Measurements from ENCODE around the gene LACRT. TPM values are rescaled to one million over a fixed set of nuclear protein-coding genes. Genes with fewer than 3 reads are reported as not detected.

LACRT gene
- total and polyA plus RNA-seq, 4 donors, result not detected

GRCh38 chr12:54592316-54592715, 42.4 kb downstream of the LACRT start:
- Histone ChIP-seq H3K4me1 (ENCODE audit: control insufficient read depth in 4 of 4, insufficient read depth in 4 of 4, low read length in 3 of 4) (peaks cover 2 to 16% (median 8%) of the 10 kb centered on the region in 4 donors), H3K27ac (ENCODE audit: low read depth in 1 of 2, low read length in 2 of 2) (no peak overlapping the region), H3K27me3 (ENCODE audit: control insufficient read depth in 4 of 4, insufficient read depth in 4 of 4, low read length in 3 of 4) (no peaks in the 10 kb centered on the region), H3K4me3 (ENCODE audit: low read depth in 1 of 3, low read length in 3 of 3) (no peak overlapping the region), H3K9me3 (ENCODE audit: control insufficient read depth in 4 of 4, low read length in 3 of 4) (no peaks in the 10 kb centered on the region), H3K36me3 (ENCODE audit: control insufficient read depth in 4 of 4, insufficient read depth in 3 of 4, low read depth in 1 of 4, low read length in 3 of 4) (no peaks in the 10 kb centered on the region), H3K9ac (ENCODE audit: low read depth in 1 of 2, low read length in 2 of 2) (no peak overlapping the region)
- TF ChIP-seq, protein P1, sequence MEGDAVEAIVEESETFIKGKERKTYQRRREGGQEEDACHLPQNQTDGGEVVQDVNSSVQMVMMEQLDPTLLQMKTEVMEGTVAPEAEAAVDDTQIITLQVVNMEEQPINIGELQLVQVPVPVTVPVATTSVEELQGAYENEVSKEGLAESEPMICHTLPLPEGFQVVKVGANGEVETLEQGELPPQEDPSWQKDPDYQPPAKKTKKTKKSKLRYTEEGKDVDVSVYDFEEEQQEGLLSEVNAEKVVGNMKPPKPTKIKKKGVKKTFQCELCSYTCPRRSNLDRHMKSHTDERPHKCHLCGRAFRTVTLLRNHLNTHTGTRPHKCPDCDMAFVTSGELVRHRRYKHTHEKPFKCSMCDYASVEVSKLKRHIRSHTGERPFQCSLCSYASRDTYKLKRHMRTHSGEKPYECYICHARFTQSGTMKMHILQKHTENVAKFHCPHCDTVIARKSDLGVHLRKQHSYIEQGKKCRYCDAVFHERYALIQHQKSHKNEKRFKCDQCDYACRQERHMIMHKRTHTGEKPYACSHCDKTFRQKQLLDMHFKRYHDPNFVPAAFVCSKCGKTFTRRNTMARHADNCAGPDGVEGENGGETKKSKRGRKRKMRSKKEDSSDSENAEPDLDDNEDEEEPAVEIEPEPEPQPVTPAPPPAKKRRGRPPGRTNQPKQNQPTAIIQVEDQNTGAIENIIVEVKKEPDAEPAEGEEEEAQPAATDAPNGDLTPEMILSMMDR (IDR thresholded peaks at IDR 0.05; ENCODE audit: low read depth, low read length, missing input control), result no peak
- TF ChIP-seq TAF1 (conservative IDR thresholded peaks at IDR 0.05), result no peak
- TF ChIP-seq, protein P2, sequence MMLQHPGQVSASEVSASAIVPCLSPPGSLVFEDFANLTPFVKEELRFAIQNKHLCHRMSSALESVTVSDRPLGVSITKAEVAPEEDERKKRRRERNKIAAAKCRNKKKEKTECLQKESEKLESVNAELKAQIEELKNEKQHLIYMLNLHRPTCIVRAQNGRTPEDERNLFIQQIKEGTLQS (IDR thresholded peaks at IDR 0.05), result no peak
- TF ChIP-seq HNF4G (IDR thresholded peaks at IDR 0.05), result no peak
- no peak for TF ChIP-seq RAD21 (IDR thresholded peaks at IDR 0.05)
- no peak for TF ChIP-seq REST (IDR thresholded peaks at IDR 0.05)
- TF ChIP-seq, protein P3, sequence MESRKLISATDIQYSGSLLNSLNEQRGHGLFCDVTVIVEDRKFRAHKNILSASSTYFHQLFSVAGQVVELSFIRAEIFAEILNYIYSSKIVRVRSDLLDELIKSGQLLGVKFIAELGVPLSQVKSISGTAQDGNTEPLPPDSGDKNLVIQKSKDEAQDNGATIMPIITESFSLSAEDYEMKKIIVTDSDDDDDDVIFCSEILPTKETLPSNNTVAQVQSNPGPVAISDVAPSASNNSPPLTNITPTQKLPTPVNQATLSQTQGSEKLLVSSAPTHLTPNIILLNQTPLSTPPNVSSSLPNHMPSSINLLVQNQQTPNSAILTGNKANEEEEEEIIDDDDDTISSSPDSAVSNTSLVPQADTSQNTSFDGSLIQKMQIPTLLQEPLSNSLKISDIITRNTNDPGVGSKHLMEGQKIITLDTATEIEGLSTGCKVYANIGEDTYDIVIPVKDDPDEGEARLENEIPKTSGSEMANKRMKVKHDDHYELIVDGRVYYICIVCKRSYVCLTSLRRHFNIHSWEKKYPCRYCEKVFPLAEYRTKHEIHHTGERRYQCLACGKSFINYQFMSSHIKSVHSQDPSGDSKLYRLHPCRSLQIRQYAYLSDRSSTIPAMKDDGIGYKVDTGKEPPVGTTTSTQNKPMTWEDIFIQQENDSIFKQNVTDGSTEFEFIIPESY (IDR thresholded peaks at IDR 0.05), result no peak
- no peak for TF ChIP-seq SP1 (IDR thresholded peaks at IDR 0.05)
- TF ChIP-seq JUND (IDR thresholded peaks at IDR 0.05), result no peak
- no peak for TF ChIP-seq GABPA (IDR thresholded peaks at IDR 0.05 in 1 of 2, conservative IDR thresholded peaks at IDR 0.05 in 1 of 2)
- no peak for TF ChIP-seq RXRA (IDR thresholded peaks at IDR 0.05)
- no peak for DNase-seq (ENCODE audit: low spot score)
- 89% methylated on average over 2 of the region's 2 CpGs for WGBS

- Histone ChIP-seq H3K36me3 (ENCODE audit: control insufficient read depth in 4 of 4, insufficient read depth in 3 of 4, low read depth in 1 of 4, low read length in 3 of 4) (no peaks in the 10 kb centered on the region), H3K9ac (ENCODE audit: low read depth in 1 of 2, low read length in 2 of 2) (no peak overlapping the region), H3K27me3 (ENCODE audit: control insufficient read depth in 4 of 4, insufficient read depth in 4 of 4, low read length in 3 of 4) (no peaks in the 10 kb centered on the region), H3K27ac (ENCODE audit: low read depth in 1 of 2, low read length in 2 of 2) (no peak overlapping the region), H3K4me3 (ENCODE audit: low read depth in 1 of 3, low read length in 3 of 3) (no peak overlapping the region), H3K4me1 (ENCODE audit: control insufficient read depth in 4 of 4, insufficient read depth in 4 of 4, low read length in 3 of 4) (peaks cover 6 to 23% (median 16%) of the 10 kb centered on the region in 4 donors), H3K9me3 (ENCODE audit: control insufficient read depth in 4 of 4, low read length in 3 of 4) (no peaks in the 10 kb centered on the region)
- 73% methylated on average over 7 of the region's 7 CpGs for WGBS
- no peak for TF ChIP-seq FOXA2 (IDR thresholded peaks at IDR 0.05)
- TF ChIP-seq, protein P2 (IDR thresholded peaks at IDR 0.05), result no peak
- TF ChIP-seq, protein P1 (IDR thresholded peaks at IDR 0.05; ENCODE audit: low read depth, low read length, missing input control), result no peak
- TF ChIP-seq YY1 (IDR thresholded peaks at IDR 0.05), result no peak
- no peak for TF ChIP-seq FOXA1 (IDR thresholded peaks at IDR 0.05)
- TF ChIP-seq EGR1 (IDR thresholded peaks at IDR 0.05; ENCODE audit: low read depth in 2 of 2), result no peak
- TF ChIP-seq JUND (IDR thresholded peaks at IDR 0.05), result no peak
- TF ChIP-seq, protein P4, sequence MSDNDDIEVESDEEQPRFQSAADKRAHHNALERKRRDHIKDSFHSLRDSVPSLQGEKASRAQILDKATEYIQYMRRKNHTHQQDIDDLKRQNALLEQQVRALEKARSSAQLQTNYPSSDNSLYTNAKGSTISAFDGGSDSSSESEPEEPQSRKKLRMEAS (IDR thresholded peaks at IDR 0.05), result no peak
- TF ChIP-seq HNF4G (IDR thresholded peaks at IDR 0.05), result no peak
- no peak for DNase-seq (ENCODE audit: low spot score)
Measured at GRCh38 chr12:54590978-54591591, 43.6 kb downstream of the LACRT start.
